CD4-positive, alpha-beta T cell (primary cell): ENCODE data around the gene CCDC154. TPM values are rescaled to one million over a fixed set of nuclear protein-coding genes. Genes with fewer than 3 reads are reported as not detected.

ENCODE experiments used
- ATAC-seq: fragments of 200-7000 bp; cut with Tn5 transposase; one replicate; pipeline ENCODE4 v1.10.0; 2022; ENCODE audit warnings: mild to moderate bottlenecking; ENCODE audit not compliant: poor library complexity
- CTCF ChIA-PET: fragments of 350-600 bp; sonication (Branson Sonifier 250); formaldehyde crosslinking; loops from one replicate; lab custom pipeline; 2021; ENCODE audit warnings: antibody characterized with exemption, inconsistent platforms; lab: Charles Lee
- POLR2A ChIA-PET: fragments of 350-600 bp; sonication (Branson Sonifier 250); formaldehyde crosslinking; loops from one replicate; lab custom pipeline; 2021; ENCODE audit warnings: antibody characterized with exemption, inconsistent platforms; lab: Charles Lee
- DNase-seq, 14 experiments: peaks; one replicate each; pipeline ENCODE4 v3.0.0-alpha.2; 2013 to 2020; ENCODE audit warnings: mixed read lengths in 2 of 14
- H3K27ac ChIP-seq, 2 donors: one replicate each; pipeline versions ENCODE4 v1.5.1 to v1.7.0; 2013; ENCODE audit warnings: low read length in 2 of 2, low read depth in 1 of 2, mild to moderate bottlenecking in 1 of 2
- H3K27me3 ChIP-seq, 2 experiments: 1 replicate in 1 of 2; 2 replicates in 1 of 2; pipeline versions ENCODE4 v1.6.1 to v1.7.0; 2013; ENCODE audit warnings: low read length in 2 of 2, control low read depth in 1 of 2, mild to moderate bottlenecking in 1 of 2, moderate library complexity in 1 of 2; ENCODE audit not compliant: insufficient read depth in 2 of 2, control insufficient read depth in 1 of 2
- H3K36me3 ChIP-seq: one replicate; pipeline ENCODE4 v1.6.1; 2013; ENCODE audit warnings: low read length, control low read depth; ENCODE audit not compliant: insufficient read depth
- H3K4me1 ChIP-seq: one replicate; pipeline ENCODE4 v1.6.1; 2013; ENCODE audit warnings: low read length, control low read depth; ENCODE audit not compliant: insufficient read depth
- H3K4me3 ChIP-seq: one replicate; pipeline ENCODE4 v1.5.1; 2013; ENCODE audit warnings: mild to moderate bottlenecking, low read length, moderate library complexity
- H3K9me3 ChIP-seq, 2 experiments: 1 replicate in 1 of 2; 2 replicates in 1 of 2; pipeline versions ENCODE4 v1.6.1 to v1.7.0; 2013; ENCODE audit warnings: low read length in 2 of 2, mild to moderate bottlenecking in 2 of 2, control low read depth in 1 of 2, moderate library complexity in 1 of 2; ENCODE audit not compliant: control insufficient read depth in 1 of 2, insufficient read depth in 1 of 2
- H3K27ac Mint-ChIP-seq: one replicate; pipeline ENCODE4 v1.8.0; 2020; ENCODE audit warnings: mixed read lengths
- H3K27me3 Mint-ChIP-seq: one replicate; pipeline ENCODE4 v1.8.0; 2021; ENCODE audit warnings: mixed read lengths
- H3K36me3 Mint-ChIP-seq: one replicate; pipeline ENCODE4 v1.8.0; 2021; ENCODE audit warnings: low read depth, mixed read lengths
- H3K4me1 Mint-ChIP-seq: one replicate; pipeline ENCODE4 v1.8.0; 2021; ENCODE audit warnings: low read depth, mixed read lengths
- H3K4me3 Mint-ChIP-seq: one replicate; pipeline ENCODE4 v1.8.0; 2020; ENCODE audit warnings: mild to moderate bottlenecking, mixed read lengths
- H3K9me3 Mint-ChIP-seq: one replicate; pipeline ENCODE4 v1.8.0; 2020; ENCODE audit warnings: mixed read lengths
- CTCF ChIP-seq: fragments of 200-600 bp; IDR thresholded peaks from one replicate; pipeline ENCODE4 v1.8.0; 2022; ENCODE audit warnings: antibody characterized with exemption, mild to moderate bottlenecking
- intact Hi-C, 2 experiments: fragments of 100-400 bp; cut with DNase I in 1 of 2; cut with micrococcal nuclease in 1 of 2; formaldehyde crosslinking; loops; one replicate each; pipeline versions ENCODE4 v1.15.1 to v1.9.0; 2023 to 2025; cut with DNase I, micrococcal nuclease
- total RNA-seq, 174 experiments: library from RNA in 2 of 174; stranded (reverse) in 2 of 174; gene quantifications; one replicate each; pipeline ENCODE4 v1.2.3 and lab custom pipeline; 2021 to 2026

CCDC154 gene
- total RNA-seq, 2 experiments from 2014 or later: 2.9 to 3.0 TPM

GRCh38 chr16:1477033-1477432 lies 32.7 kb upstream of the CCDC154 start:
- H3K36me3 ChIP-seq: no peaks in the 10 kb centered on the region
- H3K27me3 ChIP-seq: no peaks in the 10 kb centered on the region
- Mint-ChIP-seq H3K4me1 (peaks cover 23% of the 10 kb centered on the region), H3K9me3 (no peaks in the 10 kb centered on the region), H3K27ac (no peak overlapping the region), H3K36me3 (no peaks in the 10 kb centered on the region), H3K4me3 (no peak overlapping the region), H3K27me3 (no peaks in the 10 kb centered on the region)
- intact Hi-C loops: loop anchor here (5.0 to 10.0 kb wide), 5 partner anchors 52 to 568 kb away; partner anchors contain the start of genes CRAMP1 (in 1 of the 2), IFT140 (in 1 of the 2), NTHL1 (in 1 of the 2) and TMEM204 (in 1 of the 2)
- DNase-seq (no peak), ATAC-seq (no peak)
- H3K27ac ChIP-seq: no peak overlapping the region
- ChIA-PET CTCF (no interaction called here), POLR2A (no interaction called here)
- H3K4me3 ChIP-seq: no peak overlapping the region
- no peak for TF ChIP-seq CTCF
- H3K4me1 ChIP-seq: peaks cover 23% of the 10 kb centered on the region
- no peaks in the 10 kb centered on the region for H3K9me3 ChIP-seq

GRCh38 chr16:1475552-1476114 lies 31.3 kb upstream of the CCDC154 start:
- no peak for TF ChIP-seq CTCF
- Mint-ChIP-seq H3K4me3 (peak overlapping the region; percentile 88), H3K36me3 (no peaks in the 10 kb centered on the region), H3K27ac (peak overlapping the region; percentile 89), H3K27me3 (no peaks in the 10 kb centered on the region), H3K4me1 (peaks cover 37% of the 10 kb centered on the region), H3K9me3 (no peaks in the 10 kb centered on the region)
- Histone ChIP-seq H3K27ac (peak overlapping the region; percentile 72 to 84), H3K4me1 (peaks cover 37% of the 10 kb centered on the region), H3K27me3 (no peaks in the 10 kb centered on the region), H3K9me3 (no peaks in the 10 kb centered on the region), H3K4me3 (peak overlapping the region; percentile 62), H3K36me3 (no peaks in the 10 kb centered on the region)
- DNase-seq (no peak), ATAC-seq (no peak)
- ChIA-PET CTCF (no interaction called here), POLR2A (interaction anchor here (0.8 to 1.3 kb wide), 3 partner anchors 17 to 58 kb away, joined by 3 to 4 read pairs (median 3); partner anchors contain the start of genes TELO2 and TMEM204)
- intact Hi-C loops: loop anchor here (1.0 to 10.0 kb wide), 9 partner anchors 17 to 569 kb away; partner anchors contain the start of genes TELO2 (in 2 of the 2), TMEM204 (in 2 of the 2), UQCC4 (in 2 of the 2) and CRAMP1 (in 1 of the 2)

GRCh38 chr16:1474796-1475551 lies 30.6 kb upstream of the CCDC154 start, which contains the start of gene CLCN7:
Gene CLCN7 (minus strand): TSS chr16:1475028. CDS start chr16:1474974, 54 bp downstream.
- Mint-ChIP-seq H3K36me3 (no peaks in the 10 kb centered on the region), H3K4me3 (peak within 1 kb of the TSS; percentile 88), H3K27ac (peak within 1 kb of the TSS; percentile 89), H3K4me1 (peaks cover 43% of the 10 kb centered on the region), H3K27me3 (no peaks in the 10 kb centered on the region), H3K9me3 (no peaks in the 10 kb centered on the region)
- H3K9me3 ChIP-seq: no peaks in the 10 kb centered on the region
- H3K4me3 ChIP-seq: peak within 1 kb of the TSS; percentile 62
- H3K27ac ChIP-seq: peak within 1 kb of the TSS; percentile 72 to 84
- H3K27me3 ChIP-seq: no peaks in the 10 kb centered on the region
- peaks cover 41% of the 10 kb centered on the region for H3K4me1 ChIP-seq
- peak; percentile 70 to 94 (median 84) for DNase-seq
- intact Hi-C loops: loop anchor here (1.0 to 10.0 kb wide), 9 partner anchors 18 to 570 kb away; partner anchors contain the start of genes TELO2 (in 2 of the 2), TMEM204 (in 2 of the 2), UQCC4 (in 2 of the 2) and CRAMP1 (in 1 of the 2)
- peak; percentile 87 for ATAC-seq
- TF ChIP-seq CTCF: no peak
- no peaks in the 10 kb centered on the region for H3K36me3 ChIP-seq
- ChIA-PET CTCF (no interaction called here), POLR2A (interaction anchor here (0.8 to 1.3 kb wide), 2 partner anchors 18 to 59 kb away, joined by 3 to 4 read pairs; partner anchors contain the start of genes TELO2 and TMEM204)
